HG03139 (cell line): ENCODE data around the gene FLOT1.
A peak's percentile ranks its signal among the peaks of the same experiment; 100 is the strongest.

Experiments used
- ATAC-seq: cut with Tn5 transposase; IDR thresholded peaks from one replicate; pipeline ENCODE4 v1.9.1; 2021; ENCODE audit not compliant: unreplicated experiment

Gene FLOT1, protein sequence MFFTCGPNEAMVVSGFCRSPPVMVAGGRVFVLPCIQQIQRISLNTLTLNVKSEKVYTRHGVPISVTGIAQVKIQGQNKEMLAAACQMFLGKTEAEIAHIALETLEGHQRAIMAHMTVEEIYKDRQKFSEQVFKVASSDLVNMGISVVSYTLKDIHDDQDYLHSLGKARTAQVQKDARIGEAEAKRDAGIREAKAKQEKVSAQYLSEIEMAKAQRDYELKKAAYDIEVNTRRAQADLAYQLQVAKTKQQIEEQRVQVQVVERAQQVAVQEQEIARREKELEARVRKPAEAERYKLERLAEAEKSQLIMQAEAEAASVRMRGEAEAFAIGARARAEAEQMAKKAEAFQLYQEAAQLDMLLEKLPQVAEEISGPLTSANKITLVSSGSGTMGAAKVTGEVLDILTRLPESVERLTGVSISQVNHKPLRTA

DNA sequence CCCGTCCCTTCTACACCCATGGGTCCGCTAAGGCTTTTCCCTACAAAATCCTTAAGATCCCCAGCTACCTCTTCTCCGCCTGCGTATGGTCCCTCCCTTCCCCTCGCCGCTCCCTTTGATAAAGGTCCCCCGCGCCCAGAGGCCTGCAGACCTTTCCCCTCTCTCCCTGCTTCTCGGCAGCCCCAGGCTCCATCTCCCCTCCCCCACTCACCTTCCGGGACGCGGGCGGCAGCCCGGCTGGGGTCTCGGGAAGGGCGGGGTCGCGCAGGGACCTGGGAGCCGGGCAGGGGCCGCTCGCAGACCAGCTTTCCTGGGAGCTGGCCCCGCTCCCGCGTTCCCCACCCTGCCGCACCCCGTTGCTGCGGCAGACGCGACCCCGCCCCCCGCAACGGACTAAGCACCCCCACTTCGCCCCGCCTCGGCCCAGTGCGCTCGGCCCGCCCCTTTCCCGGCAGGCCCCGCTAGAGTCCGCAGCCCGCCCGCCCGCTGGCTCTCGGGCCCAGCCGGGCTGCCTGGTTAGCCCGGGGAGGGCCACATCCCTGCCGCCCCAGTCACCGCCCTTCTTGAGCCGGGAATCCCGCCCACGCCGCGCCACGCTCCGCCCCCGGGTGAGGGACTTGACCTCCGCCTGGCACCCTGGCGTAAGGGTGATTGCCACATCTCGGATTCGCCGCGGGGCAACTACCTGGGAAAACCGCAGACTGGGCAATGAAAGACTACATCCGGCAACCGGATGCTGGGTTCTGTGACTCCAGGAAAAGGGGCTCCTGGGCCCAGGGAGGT lies at the start of gene FLOT1:
Gene FLOT1 (minus strand): TSS at position 372 of the 783 bp plus-strand sequence. CDS start 498 bp downstream, outside the sequence.
- ATAC-seq: peak; percentile 52

GRCh38 chr6:30790724-30791383 lies 48.4 kb upstream of the FLOT1 start:
- ATAC-seq: no peak

DNA sequence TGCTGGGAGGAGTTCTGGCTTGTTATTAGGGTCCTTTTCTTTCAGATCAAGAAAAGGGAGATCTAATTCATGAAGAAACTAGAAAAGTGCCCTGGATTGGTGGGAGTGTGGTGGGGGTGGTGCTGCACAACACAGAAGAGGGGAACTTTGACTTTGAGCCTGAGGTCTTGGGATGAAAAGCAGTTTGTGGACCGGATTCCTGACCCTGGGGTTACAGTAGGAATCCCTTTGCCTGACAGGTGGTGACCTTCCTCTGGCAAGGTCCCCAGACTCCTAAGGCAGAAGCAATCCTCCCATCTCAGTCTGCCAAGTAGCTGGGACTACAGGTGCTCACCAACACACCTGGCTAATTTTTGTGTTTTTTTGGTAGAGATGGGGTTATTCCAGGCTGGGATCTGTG lies 47.1 kb upstream of the FLOT1 start:
- no peak for ATAC-seq

- ATAC-seq: no peak
These were observed 45.5 kb upstream of the FLOT1 start for GRCh38 chr6:30787954-30788353.

GRCh38 chr6:30782425-30783014 lies 40.0 kb upstream of the FLOT1 start:
- no peak for ATAC-seq

DNA sequence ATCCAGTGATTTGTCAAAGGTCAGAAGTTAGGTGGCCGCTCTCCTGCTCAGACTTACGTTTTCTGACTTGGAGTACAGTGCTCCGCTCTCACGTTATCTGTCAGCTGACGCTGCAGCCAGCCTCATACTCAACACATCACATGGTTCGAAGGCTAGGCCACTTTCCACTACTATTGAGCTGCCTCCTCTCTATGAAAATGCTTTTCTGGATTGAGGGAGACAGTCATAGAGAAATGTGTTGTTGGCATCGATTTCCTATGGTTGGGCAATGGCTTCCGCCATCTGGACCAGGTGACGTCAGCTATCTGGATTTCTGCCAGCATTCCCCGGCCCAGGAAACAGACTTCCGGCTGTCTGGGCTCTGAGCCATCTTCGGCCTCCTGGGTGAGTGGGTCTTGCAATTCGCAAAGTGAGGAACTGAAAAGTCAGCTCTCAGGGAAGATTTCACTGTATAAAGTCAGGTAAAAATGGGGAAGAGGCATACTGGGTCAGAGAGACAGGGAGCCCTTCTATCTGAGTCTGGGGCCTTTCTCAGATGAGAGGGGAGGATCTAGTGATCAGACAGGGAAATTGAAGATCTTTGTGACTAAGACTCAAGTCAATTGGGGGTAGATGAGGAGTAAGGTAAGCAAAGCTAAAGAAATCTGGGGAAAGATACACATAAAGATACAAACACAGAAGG lies 39.4 kb upstream of the FLOT1 start:
- ATAC-seq: no peak

- ATAC-seq: no peak
These were observed 38.9 kb upstream of the FLOT1 start for GRCh38 chr6:30781395-30781742.

DNA sequence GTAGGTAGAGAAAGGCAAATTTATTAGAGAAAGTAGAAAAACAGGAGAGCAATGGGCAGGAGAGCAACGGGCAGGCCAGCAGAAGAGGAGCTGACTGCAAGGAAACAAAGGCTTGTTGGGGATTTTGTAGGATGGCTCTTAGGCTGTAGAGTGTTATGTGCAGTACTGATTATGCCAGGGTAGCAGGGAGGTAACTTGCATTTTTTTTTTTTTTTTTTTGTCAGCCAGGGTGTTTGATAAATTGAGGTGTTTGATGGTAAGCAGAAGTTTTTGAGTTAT lies 38.1 kb upstream of the FLOT1 start:
- ATAC-seq: no peak

DNA sequence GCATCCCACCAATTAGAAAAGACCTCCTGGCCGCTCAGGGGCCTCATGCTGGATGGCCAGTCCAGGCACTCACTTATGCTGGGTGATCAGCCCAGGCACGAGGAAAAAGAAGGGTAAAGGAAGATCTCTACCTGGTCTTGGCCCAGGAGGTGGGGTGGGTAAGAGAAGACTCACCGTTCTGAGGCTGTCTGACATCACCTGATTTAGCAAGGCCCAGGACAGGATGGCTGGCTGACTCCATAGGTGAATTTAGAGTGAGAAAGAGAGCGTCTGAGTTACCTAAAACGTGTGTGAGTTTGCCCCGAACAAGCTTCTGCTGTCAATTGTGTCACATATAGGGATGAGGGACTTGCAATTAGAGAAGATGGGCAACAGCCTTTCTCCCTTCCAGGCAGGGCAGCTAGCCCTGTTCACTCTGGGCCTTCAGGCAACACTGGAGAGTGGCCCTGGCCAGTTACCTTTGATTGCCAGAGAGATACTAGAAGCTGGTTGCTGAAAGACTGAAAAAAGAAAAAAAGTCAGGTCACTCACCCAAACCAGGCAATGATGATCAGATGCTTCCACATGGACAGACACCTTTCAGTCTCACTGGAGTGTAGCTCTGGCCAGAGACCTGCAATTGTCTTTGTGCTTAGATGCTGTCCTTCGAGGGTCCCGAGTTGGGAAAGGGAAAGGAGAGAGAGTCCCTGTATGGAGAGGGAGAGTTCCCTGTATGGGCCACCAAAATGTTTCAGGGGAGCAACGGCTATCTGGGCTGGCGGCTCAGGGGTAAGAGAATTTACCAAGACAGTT lies 37.6 kb upstream of the FLOT1 start:
- ATAC-seq: no peak

DNA sequence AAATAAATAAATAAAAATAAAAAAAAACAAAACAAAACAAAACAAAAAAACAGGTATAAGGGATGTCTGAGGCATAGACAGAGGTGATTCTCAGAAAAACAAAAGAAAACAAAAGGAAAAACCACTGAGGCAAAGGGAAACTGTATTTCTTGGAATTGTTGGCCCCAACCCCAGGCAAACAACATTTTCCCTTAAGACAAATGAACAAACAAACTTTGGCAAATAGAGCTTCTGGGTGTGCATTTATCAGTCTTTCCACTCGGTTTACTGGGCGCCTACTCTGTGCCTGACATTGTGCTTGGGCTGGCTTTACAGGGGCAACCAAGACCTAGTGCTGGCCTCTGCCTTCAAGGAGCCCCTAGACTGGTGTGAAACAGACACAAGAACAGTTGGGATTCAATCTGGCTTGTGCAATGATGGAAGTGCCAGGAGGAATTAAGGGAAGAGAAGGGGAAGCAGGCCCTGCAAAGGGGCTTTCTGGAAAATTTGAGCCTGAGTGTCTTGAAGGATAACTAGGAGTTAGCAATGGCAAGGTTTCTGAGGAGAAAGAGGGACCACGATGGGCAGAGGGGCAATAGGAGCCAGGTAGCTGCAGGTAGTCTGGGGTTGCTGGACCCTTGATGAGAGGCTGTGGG lies 35.6 kb upstream of the FLOT1 start:
- ATAC-seq: no peak

DNA sequence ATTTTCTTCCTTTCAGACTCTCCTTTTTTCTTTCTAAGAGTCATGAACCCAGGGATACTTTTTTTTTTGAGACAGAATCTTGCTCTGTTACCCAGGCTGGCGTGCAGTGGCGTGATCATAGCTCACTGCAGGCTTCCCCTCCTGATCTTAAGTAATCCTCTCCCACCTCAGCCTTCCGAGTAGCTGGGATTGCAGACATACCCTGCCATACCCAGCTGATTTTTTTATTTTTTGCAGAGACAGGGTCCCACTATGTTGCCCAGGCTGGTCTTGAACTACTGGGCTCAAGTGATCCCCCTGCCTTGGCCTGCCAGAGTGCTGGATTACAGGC lies 34.6 kb upstream of the FLOT1 start:
- ATAC-seq: no peak

- ATAC-seq: no peak
These were observed 34.1 kb upstream of the FLOT1 start for GRCh38 chr6:30776390-30777154.

GRCh38 chr6:30775104-30775503 lies 32.6 kb upstream of the FLOT1 start:
- ATAC-seq: no peak

DNA sequence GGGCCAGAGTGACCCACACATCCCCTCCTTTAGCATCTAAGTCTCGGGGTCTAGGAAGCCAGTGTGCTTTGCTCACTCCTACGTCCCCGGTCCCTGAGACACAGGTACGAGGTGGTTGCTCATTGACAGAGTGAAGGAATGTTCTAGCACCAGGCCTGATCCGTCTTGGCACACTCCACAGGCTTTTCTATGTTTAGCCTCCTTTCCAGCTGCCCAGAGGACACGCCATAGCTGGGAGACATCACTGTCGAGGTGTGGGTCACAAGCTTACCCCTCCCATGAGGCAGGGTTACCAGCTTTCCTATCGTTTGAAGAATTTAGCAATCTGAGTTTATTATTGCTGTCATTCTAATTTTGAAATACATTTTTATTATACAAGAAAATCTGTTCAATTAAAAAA lies 32.2 kb upstream of the FLOT1 start:
- no peak for ATAC-seq

GRCh38 chr6:30770592-30770991 lies 28.1 kb upstream of the FLOT1 start:
- no peak for ATAC-seq

DNA sequence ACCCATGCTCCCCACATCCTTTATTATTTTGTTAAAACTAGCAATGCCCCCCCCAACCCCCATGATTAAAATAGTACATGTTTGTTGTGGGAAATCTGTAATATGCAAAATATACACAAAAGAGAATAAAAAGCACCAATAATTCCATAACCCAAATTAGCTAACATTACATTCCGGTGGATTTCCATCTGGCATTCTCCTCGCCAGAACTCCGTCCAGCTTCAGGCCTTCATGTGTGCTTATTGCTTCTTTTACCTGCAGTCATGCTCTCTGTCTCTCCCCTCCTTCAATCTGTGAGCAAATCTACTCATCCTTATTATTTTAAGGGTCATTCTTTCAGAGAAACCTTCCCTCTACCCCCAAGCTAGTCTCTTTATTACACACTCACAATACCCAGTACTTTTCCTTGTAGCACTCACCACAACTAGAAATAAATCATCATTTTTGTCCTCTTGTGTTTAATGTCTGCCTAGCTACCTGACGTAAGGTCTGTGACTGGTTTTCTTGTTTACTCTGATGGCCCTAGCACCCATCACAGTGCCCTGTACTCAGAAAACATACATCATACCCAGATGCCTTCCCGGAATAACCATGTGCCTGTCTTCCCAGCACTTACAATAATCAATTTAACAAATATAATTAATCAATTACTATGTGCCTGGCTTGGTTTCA lies 27.5 kb upstream of the FLOT1 start:
- no peak for ATAC-seq

DNA sequence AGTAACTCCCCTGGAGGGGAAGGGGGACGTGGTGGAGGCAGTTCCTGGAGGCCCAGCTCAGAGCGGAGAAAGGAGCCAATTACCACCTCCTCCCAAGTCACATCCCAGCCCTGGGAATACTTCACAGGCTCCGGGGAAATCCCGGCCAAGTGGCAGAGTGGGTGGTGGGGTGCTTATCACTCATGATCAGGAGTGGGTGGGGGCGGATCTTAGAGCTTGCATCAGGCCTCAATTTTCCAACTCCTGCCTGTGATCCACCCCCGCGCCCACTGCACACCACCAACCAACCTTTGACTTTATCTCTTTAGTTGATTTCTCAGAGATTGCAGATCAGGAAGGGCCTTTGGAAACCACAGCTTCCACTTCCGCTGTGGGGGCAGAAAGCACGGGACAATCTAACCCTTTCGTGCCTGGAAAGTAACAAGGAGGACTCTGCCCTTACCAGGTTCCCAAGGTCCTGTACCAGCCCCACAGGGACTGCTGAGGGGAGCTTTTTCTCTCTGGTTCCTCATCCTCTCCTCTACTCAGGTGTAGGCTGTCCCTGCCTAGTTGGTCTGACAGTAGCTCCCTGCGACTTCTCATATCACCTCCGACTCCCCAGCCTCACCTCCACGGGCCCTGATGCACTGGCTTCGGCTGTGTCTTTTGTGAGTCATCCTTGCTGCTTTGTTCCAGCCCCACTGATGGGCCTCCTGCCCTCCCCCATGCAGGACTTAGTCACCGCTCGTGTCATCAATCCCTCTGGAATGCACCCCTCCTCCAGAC lies 26.8 kb upstream of the FLOT1 start:
- ATAC-seq: no peak

- no peak for ATAC-seq
These were observed 26.2 kb upstream of the FLOT1 start for GRCh38 chr6:30768634-30769087.
